Trophoblast cell (in vitro differentiated cells and primary cell): Measurements from ENCODE around the gene AK5.

Experiments used
- DNase-seq, 2 donors: peaks; one replicate each; pipeline ENCODE4 v3.0.0-alpha.2; 2016
- H2AFZ ChIP-seq: 2 replicates; pipeline ENCODE4 v1.6.1; 2013; ENCODE audit warnings: low read length, moderate library complexity, mild to moderate bottlenecking; ENCODE audit not compliant: insufficient read depth, poor library complexity
- H2AK5ac ChIP-seq: 2 replicates; pipeline ENCODE4 v1.6.1; 2013; ENCODE audit warnings: mild to moderate bottlenecking, low read length
- H2BK120ac ChIP-seq: 2 replicates; pipeline ENCODE4 v1.6.1; 2013; ENCODE audit warnings: low read length, mild to moderate bottlenecking, moderate library complexity; ENCODE audit not compliant: insufficient read depth, poor library complexity
- H2BK12ac ChIP-seq: 2 replicates; pipeline ENCODE4 v1.6.1; 2013; ENCODE audit warnings: mild to moderate bottlenecking, low read length, moderate library complexity
- H2BK5ac ChIP-seq: 2 replicates; pipeline ENCODE4 v1.6.1; 2013; ENCODE audit warnings: low read length, low read depth, moderate library complexity, mild to moderate bottlenecking; ENCODE audit not compliant: poor library complexity
- H3K14ac ChIP-seq: 2 replicates; pipeline ENCODE4 v1.6.1; 2013; ENCODE audit warnings: mild to moderate bottlenecking, low read length
- H3K18ac ChIP-seq: 2 replicates; pipeline ENCODE4 v1.6.1; 2013; ENCODE audit warnings: mild to moderate bottlenecking, low read length
- H3K23ac ChIP-seq: 2 replicates; pipeline ENCODE4 v1.6.1; 2013; ENCODE audit warnings: low read length
- H3K27ac ChIP-seq: 2 replicates; pipeline ENCODE4 v1.5.1; 2013; ENCODE audit warnings: low read depth, mild to moderate bottlenecking, inconsistent platforms, low read length, moderate library complexity
- H3K27me3 ChIP-seq: 2 replicates; pipeline ENCODE4 v1.6.1; 2013; ENCODE audit warnings: inconsistent platforms, mild to moderate bottlenecking, low read length, moderate library complexity; ENCODE audit not compliant: insufficient read depth
- H3K36me3 ChIP-seq, 2 experiments: 1 replicate in 1 of 2; 2 replicates in 1 of 2; pipeline ENCODE4 v1.6.1; 2013; ENCODE audit warnings: low read length in 2 of 2, mild to moderate bottlenecking in 2 of 2, moderate library complexity in 1 of 2; ENCODE audit not compliant: insufficient read depth in 2 of 2, control insufficient read depth in 1 of 2
- H3K4ac ChIP-seq: 2 replicates; pipeline ENCODE4 v1.6.1; 2013; ENCODE audit warnings: low read depth, mild to moderate bottlenecking, low read length, moderate library complexity
- H3K4me1 ChIP-seq, 2 experiments: 1 replicate in 1 of 2; 2 replicates in 1 of 2; pipeline ENCODE4 v1.6.1; 2013; ENCODE audit warnings: low read length in 2 of 2, mild to moderate bottlenecking in 2 of 2, moderate library complexity in 1 of 2; ENCODE audit not compliant: insufficient read depth in 2 of 2, control insufficient read depth in 1 of 2
- H3K4me2 ChIP-seq: 2 replicates; pipeline ENCODE4 v1.6.1; 2013; ENCODE audit warnings: inconsistent platforms, mild to moderate bottlenecking, low read length, moderate library complexity
- H3K4me3 ChIP-seq: 2 replicates; pipeline ENCODE4 v1.5.1; 2013; ENCODE audit warnings: mild to moderate bottlenecking, low read depth, low read length, inconsistent platforms
- H3K79me1 ChIP-seq: one replicate; pipeline ENCODE4 v1.6.1; 2013; ENCODE audit warnings: low read length
- H3K79me2 ChIP-seq: 2 replicates; pipeline ENCODE4 v1.6.1; 2013; ENCODE audit warnings: low read length, mild to moderate bottlenecking; ENCODE audit not compliant: control insufficient read depth, insufficient read depth, poor library complexity
- H3K9ac ChIP-seq: 2 replicates; pipeline ENCODE4 v1.6.1; 2013; ENCODE audit warnings: mild to moderate bottlenecking, low read length
- H3K9me3 ChIP-seq: 2 replicates; pipeline ENCODE4 v1.6.1; 2013; ENCODE audit warnings: low read depth, mild to moderate bottlenecking, control low read depth, inconsistent platforms, low read length; ENCODE audit not compliant: insufficient read depth
- H4K12ac ChIP-seq: 2 replicates; pipeline ENCODE4 v1.6.1; 2013; ENCODE audit warnings: low read depth, mild to moderate bottlenecking, low read length, moderate library complexity
- H4K8ac ChIP-seq: 2 replicates; pipeline ENCODE4 v1.6.1; 2013; ENCODE audit warnings: low read depth, mild to moderate bottlenecking, low read length, moderate library complexity
- H4K91ac ChIP-seq: one replicate; pipeline ENCODE4 v1.6.1; 2013; ENCODE audit warnings: low read depth, mild to moderate bottlenecking, low read length, moderate library complexity
- WGBS: extraction: QIAGEN DNeasy Blood & Tissue Kit; methylation state at CpG from one replicate; pipeline ENCODE4 v1.1.7; 2013; ENCODE audit warnings: missing lambda C conversion rate; ENCODE audit not compliant: insufficient read length, insufficient coverage; ENCODE audit errors: extremely low coverage; 5-methylcytosine and 5-hydroxymethylcytosine counted together

Gene AK5

GRCh38 chr1:77412820-77413530, 131.2 kb downstream of the AK5 start:
- H3K9ac ChIP-seq, result no peak overlapping the region
- no peak overlapping the region for H3K4ac ChIP-seq
- no peak overlapping the region for H2BK5ac ChIP-seq
- no peak overlapping the region for H2AFZ ChIP-seq
- H3K27me3 ChIP-seq, result no peaks in the 10 kb centered on the region
- no peak overlapping the region for H4K91ac ChIP-seq
- H2AK5ac ChIP-seq, result no peak overlapping the region
- H3K79me2 ChIP-seq, result no peaks in the 10 kb centered on the region
- no peak overlapping the region for H2BK12ac ChIP-seq
- H3K27ac ChIP-seq, result no peak overlapping the region
- no peaks in the 10 kb centered on the region for H3K9me3 ChIP-seq
- H3K18ac ChIP-seq, result no peak overlapping the region
- no peaks in the 10 kb centered on the region for H3K79me1 ChIP-seq
- no peak overlapping the region for H4K12ac ChIP-seq
- no peak overlapping the region for H3K23ac ChIP-seq
- H3K4me2 ChIP-seq, result no peak overlapping the region
- no peak overlapping the region for H3K14ac ChIP-seq
- H3K36me3 ChIP-seq, result no peaks in the 10 kb centered on the region
- no CpG with 5 or more reads among the region's 8 CpGs for WGBS
- DNase-seq, result no peak
- no peak overlapping the region for H3K4me3 ChIP-seq
- no peak overlapping the region for H2BK120ac ChIP-seq
- H4K8ac ChIP-seq, result no peak overlapping the region
- no peaks in the 10 kb centered on the region for H3K4me1 ChIP-seq

DNA sequence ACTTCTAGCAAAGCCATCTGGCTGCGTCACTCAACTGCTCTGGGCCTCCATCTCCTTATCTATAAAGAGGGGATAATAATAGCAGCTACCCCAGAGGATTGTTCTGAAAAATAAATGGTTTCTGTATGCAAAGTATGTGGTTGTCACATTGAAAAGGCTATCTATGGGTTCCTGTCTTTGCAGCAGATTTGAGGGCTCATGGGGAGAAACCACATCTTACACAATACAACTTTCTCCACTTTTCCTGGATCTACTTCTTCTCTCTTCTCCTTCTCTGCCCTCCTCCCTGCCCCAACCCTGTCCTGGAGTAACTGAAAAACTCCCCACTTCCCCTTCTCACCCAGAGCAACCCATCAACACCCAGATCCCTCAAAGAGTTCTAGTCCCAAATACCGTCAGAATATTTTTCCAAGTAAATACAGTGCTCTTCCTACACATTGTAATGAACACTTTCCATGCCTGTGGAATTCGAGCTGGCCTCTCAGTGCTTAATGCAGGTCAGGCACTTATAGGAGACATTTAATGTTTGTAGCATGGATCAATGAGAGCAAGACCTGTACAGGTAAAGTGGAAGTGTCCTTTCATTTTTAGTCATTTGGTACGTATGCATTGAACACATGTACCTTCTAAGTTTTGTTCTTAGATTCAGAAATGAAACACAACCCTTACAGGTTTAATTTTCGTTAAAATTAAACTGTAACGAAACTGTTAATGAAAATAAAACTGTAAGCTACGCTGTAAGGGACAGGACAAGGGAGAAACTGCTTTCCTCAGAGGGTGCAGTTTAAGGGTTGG, 131.9 kb downstream of the AK5 start:
- no peak for DNase-seq
- no peak overlapping the region for H3K23ac ChIP-seq
- H3K4me3 ChIP-seq, result no peak overlapping the region
- H2AFZ ChIP-seq, result no peak overlapping the region
- H3K4ac ChIP-seq, result no peak overlapping the region
- no peak overlapping the region for H3K18ac ChIP-seq
- no peak overlapping the region for H4K91ac ChIP-seq
- H4K8ac ChIP-seq, result no peak overlapping the region
- H4K12ac ChIP-seq, result no peak overlapping the region
- no peaks in the 10 kb centered on the region for H3K79me2 ChIP-seq
- H2BK12ac ChIP-seq, result no peak overlapping the region
- no peaks in the 10 kb centered on the region for H3K4me1 ChIP-seq
- H2BK120ac ChIP-seq, result no peak overlapping the region
- H3K27me3 ChIP-seq, result no peaks in the 10 kb centered on the region
- no peak overlapping the region for H3K9ac ChIP-seq
- no peaks in the 10 kb centered on the region for H3K9me3 ChIP-seq
- no peak overlapping the region for H3K4me2 ChIP-seq
- H3K36me3 ChIP-seq, result no peaks in the 10 kb centered on the region
- H3K14ac ChIP-seq, result no peak overlapping the region
- no peak overlapping the region for H2BK5ac ChIP-seq
- H2AK5ac ChIP-seq, result no peak overlapping the region
- WGBS, result no CpG with 5 or more reads among the region's 7 CpGs
- no peak overlapping the region for H3K27ac ChIP-seq
- H3K79me1 ChIP-seq, result no peaks in the 10 kb centered on the region

DNA sequence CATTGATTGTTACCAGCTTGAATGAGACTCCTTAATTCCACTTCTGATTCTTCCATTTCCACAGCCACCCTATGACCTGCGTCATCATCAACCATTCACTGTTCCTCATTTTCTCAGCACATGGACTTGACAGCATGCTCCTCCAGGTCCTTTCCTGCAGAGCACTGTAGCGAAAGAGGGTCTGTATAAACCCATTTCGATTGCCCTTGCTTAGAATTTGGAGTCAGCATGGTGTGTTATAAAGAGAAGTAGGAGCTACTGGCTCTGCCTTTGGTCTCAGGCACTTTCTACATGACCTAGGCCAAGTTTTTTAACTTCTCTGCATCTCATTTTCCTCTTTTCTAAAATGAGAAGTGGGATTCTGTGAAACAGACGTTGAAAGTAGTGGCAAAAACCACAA, 133.8 kb downstream of the AK5 start:
- Histone ChIP-seq H4K8ac (no peak overlapping the region), H4K91ac (no peak overlapping the region), H3K27me3 (no peaks in the 10 kb centered on the region), H3K4me3 (no peak overlapping the region), H3K14ac (no peak overlapping the region), H4K12ac (no peak overlapping the region), H3K23ac (no peak overlapping the region), H3K9me3 (no peaks in the 10 kb centered on the region), H2AFZ (no peak overlapping the region), H3K4ac (no peak overlapping the region), H3K79me1 (no peaks in the 10 kb centered on the region), H2BK120ac (no peak overlapping the region), H3K9ac (no peak overlapping the region), H3K79me2 (no peaks in the 10 kb centered on the region), H3K36me3 (no peaks in the 10 kb centered on the region), H3K4me1 (no peaks in the 10 kb centered on the region), H2BK5ac (no peak overlapping the region), H3K27ac (no peak overlapping the region), H3K4me2 (no peak overlapping the region), H3K18ac (no peak overlapping the region), H2AK5ac (no peak overlapping the region), H2BK12ac (no peak overlapping the region)
- WGBS, result no CpG with 5 or more reads among the region's 4 CpGs
- DNase-seq, result no peak

- Histone ChIP-seq H4K12ac (no peak overlapping the region), H2BK12ac (no peak overlapping the region), H3K4me2 (no peak overlapping the region), H2AFZ (no peak overlapping the region), H3K79me2 (no peaks in the 10 kb centered on the region), H4K91ac (no peak overlapping the region), H3K23ac (no peak overlapping the region), H3K18ac (no peak overlapping the region), H4K8ac (no peak overlapping the region), H2AK5ac (no peak overlapping the region), H3K27me3 (no peaks in the 10 kb centered on the region), H2BK120ac (no peak overlapping the region), H3K9ac (no peak overlapping the region), H2BK5ac (no peak overlapping the region), H3K4ac (no peak overlapping the region), H3K27ac (no peak overlapping the region), H3K4me3 (no peak overlapping the region), H3K79me1 (no peaks in the 10 kb centered on the region), H3K9me3 (no peaks in the 10 kb centered on the region), H3K4me1 (peaks cover 0 to 3% of the 10 kb centered on the region in 2 experiments), H3K14ac (no peak overlapping the region), H3K36me3 (no peaks in the 10 kb centered on the region)
- no CpG with 5 or more reads among the region's 5 CpGs for WGBS
- DNase-seq, result peak in 1 of 2 donors; percentile 12
Measured at GRCh38 chr1:77416692-77417450, 135.1 kb downstream of the AK5 start.
